H1 (cell line): ENCODE measurements around the gene RTN4IP1.

ENCODE experiments used
- YY1 ChIP-seq: IDR thresholded peaks from 2 replicates; pipeline ENCODE4 v1.6.1; 2011; ENCODE audit warnings: low read depth, mild to moderate bottlenecking, low read length
- ZNF274 ChIP-seq: IDR thresholded peaks from 2 replicates; pipeline ENCODE4 v1.7.0; 2012; ENCODE audit warnings: low read length, borderline replicate concordance; ENCODE audit errors: extremely low read depth

DNA sequence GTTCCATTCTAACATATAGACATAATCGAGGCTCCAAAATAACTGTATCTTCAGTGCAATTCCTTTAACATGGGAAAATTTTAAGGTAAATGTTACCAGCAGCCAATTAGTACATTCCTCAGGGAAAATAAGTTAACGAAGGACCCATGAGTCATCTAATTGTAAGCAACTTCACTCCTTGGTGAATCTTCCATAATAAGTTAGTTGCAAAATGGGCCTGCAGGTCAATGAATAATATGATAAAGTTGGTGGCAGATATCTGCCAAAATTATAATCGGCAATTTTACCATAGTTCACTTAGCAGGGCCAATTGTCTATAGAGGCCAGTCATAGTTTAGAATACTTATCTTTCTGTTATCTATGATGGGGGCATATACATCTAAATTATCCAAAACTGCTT, 42.4 kb upstream of the RTN4IP1 start:
- TF ChIP-seq ZNF274 (no peak), YY1 (no peak)
